Ovary (tissue), 3 donors: Measurements from ENCODE around the gene ACVR2B.

Experiments used
- EP300 ChIP-seq: sonication (generic); formaldehyde crosslinking; IDR thresholded peaks from one replicate; pipeline ENCODE4 v1.6.1; 2017; ENCODE audit warnings: antibody characterized with exemption
- POLR2A ChIP-seq: fragments of 450-650 bp; IDR thresholded peaks from one replicate; pipeline ENCODE4 v1.6.1; 2017; ENCODE audit warnings: antibody characterized with exemption, mild to moderate bottlenecking, moderate library complexity
- TF ChIP-seq, protein P1 (sequence below), 3 donors: fragments of 450-650 bp in 2 of 3; fragments of 200-600 bp in 1 of 3; IDR thresholded peaks; one replicate each; pipeline versions ENCODE4 v1.5.1 to v1.8.0; 2016 to 2022; ENCODE audit warnings: antibody characterized with exemption in 3 of 3, mild to moderate bottlenecking in 1 of 3
- donor health status: DM: no; HTN: no; CAD: no.

DNA sequence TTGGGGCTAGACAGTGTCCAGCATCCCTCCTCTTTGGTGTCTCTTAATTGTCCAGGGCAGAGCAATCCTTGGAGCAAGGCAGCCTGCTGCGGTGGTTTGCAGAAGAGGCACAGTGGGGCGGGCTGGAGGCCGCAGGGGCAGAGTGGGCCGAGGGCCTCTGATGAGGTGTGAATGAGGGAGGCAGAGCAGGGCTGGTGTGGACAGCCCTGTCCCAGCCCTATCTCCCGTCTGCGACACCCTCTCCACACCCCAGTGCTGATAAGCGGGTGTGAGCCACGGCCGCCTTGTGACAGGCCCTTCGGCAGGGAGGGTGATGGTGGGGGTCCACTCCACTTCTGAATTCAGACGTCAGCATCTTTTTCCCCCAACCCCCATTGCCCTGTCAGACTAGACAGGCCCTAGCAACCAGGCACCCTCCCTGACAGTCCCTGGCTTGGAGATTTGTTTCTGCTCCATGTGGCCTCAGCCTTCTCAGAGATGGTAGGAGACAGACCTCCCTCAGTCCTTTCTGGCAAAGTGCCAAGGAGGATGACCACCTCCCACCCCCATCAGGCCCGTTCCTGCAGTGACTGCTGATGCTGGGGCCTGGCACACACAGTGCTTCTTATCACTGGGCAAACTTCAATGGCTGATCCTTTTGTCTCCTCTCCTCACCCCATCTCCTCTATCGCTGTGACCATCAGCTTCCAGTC, 79.7 kb downstream of the ACVR2B start:
- TF ChIP-seq, protein P1, sequence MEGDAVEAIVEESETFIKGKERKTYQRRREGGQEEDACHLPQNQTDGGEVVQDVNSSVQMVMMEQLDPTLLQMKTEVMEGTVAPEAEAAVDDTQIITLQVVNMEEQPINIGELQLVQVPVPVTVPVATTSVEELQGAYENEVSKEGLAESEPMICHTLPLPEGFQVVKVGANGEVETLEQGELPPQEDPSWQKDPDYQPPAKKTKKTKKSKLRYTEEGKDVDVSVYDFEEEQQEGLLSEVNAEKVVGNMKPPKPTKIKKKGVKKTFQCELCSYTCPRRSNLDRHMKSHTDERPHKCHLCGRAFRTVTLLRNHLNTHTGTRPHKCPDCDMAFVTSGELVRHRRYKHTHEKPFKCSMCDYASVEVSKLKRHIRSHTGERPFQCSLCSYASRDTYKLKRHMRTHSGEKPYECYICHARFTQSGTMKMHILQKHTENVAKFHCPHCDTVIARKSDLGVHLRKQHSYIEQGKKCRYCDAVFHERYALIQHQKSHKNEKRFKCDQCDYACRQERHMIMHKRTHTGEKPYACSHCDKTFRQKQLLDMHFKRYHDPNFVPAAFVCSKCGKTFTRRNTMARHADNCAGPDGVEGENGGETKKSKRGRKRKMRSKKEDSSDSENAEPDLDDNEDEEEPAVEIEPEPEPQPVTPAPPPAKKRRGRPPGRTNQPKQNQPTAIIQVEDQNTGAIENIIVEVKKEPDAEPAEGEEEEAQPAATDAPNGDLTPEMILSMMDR (IDR thresholded peaks at IDR 0.05) = no peak
- no peak for TF ChIP-seq POLR2A
- no peak for TF ChIP-seq EP300
